Hepatocyte (in vitro differentiated cells): Measurements from ENCODE around the gene LAMA4. TPM values are rescaled to one million over a fixed set of nuclear protein-coding genes. Genes with fewer than 3 reads are reported as not detected.
A peak's percentile ranks its signal among the peaks of the same experiment; 100 is the strongest.

Experiments used
- DNase-seq: peaks from one replicate; pipeline ENCODE4 v3.0.0-alpha.2; 2016; ENCODE audit warnings: low spot score
- H2AFZ ChIP-seq: fragments of 200-600 bp; sonication (generic); 2 replicates; pipeline ENCODE4 v1.6.0; 2016; ENCODE audit warnings: antibody characterized with exemption, mild to moderate bottlenecking
- H3K27ac ChIP-seq: fragments of 200-600 bp; sonication (generic); 2 replicates; pipeline ENCODE4 v1.5.1; 2016; ENCODE audit warnings: mild to moderate bottlenecking
- H3K27me3 ChIP-seq: fragments of 200-600 bp; sonication (generic); 2 replicates; pipeline ENCODE4 v1.6.1; 2016
- H3K36me3 ChIP-seq: fragments of 200-600 bp; sonication (generic); replicated peaks from 2 replicates; pipeline ENCODE4 v1.5.1; 2016; ENCODE audit warnings: low read depth; ENCODE audit not compliant: insufficient read depth
- H3K4me1 ChIP-seq: fragments of 200-600 bp; sonication (generic); 2 replicates; pipeline ENCODE4 v1.5.1; 2016; ENCODE audit warnings: mild to moderate bottlenecking, moderate library complexity; ENCODE audit not compliant: insufficient read depth
- H3K4me2 ChIP-seq: fragments of 200-600 bp; sonication (generic); 2 replicates; pipeline ENCODE4 v1.6.0; 2016
- H3K4me3 ChIP-seq: fragments of 200-600 bp; sonication (generic); 2 replicates; pipeline ENCODE4 v1.5.1; 2016; ENCODE audit warnings: mild to moderate bottlenecking
- H3K79me2 ChIP-seq: fragments of 200-600 bp; sonication (generic); 2 replicates; pipeline ENCODE4 v1.6.0; 2017; ENCODE audit warnings: mild to moderate bottlenecking
- H3K9me2 ChIP-seq: fragments of 200-600 bp; sonication (generic); replicated peaks from 2 replicates; pipeline ENCODE4 v1.6.0; 2017; ENCODE audit warnings: mild to moderate bottlenecking; ENCODE audit not compliant: insufficient read depth
- H3K9me3 ChIP-seq: fragments of 200-600 bp; sonication (generic); 2 replicates; pipeline ENCODE4 v1.5.1; 2016; ENCODE audit warnings: low read depth, mild to moderate bottlenecking
- H4K20me1 ChIP-seq: fragments of 200-600 bp; sonication (generic); 2 replicates; pipeline ENCODE4 v1.6.0; 2016; ENCODE audit warnings: mild to moderate bottlenecking; ENCODE audit not compliant: insufficient read depth, poor library complexity, severe bottlenecking
- EZH2 ChIP-seq: fragments of 200-600 bp; sonication (generic); IDR thresholded peaks from 2 replicates; pipeline ENCODE4 v1.6.1; 2016; ENCODE audit warnings: antibody characterized with exemption, mild to moderate bottlenecking, borderline replicate concordance
- EZH2phosphoT487 ChIP-seq: fragments of 200-600 bp; sonication (generic); IDR thresholded peaks from one replicate; pipeline ENCODE4 v1.6.1; 2018; ENCODE audit warnings: antibody characterized with exemption, mild to moderate bottlenecking, low read depth, moderate library complexity; ENCODE audit not compliant: unreplicated experiment, severe bottlenecking
- WGBS: methylation state at CpG from one replicate; pipeline ENCODE4 v1.1.6; 2016; ENCODE audit warnings: low lambda C conversion rate; ENCODE audit errors: missing lambda C conversion rate; 5-methylcytosine and 5-hydroxymethylcytosine counted together
- polyA plus RNA-seq: library from polyadenylated mRNA; unstranded; fragments of >200 nt; fragmentation: Nextera tagmentation; extraction: Ambion mirVana; gene quantifications from 2 replicates; pipeline ENCODE4 v1.2.1, GENCODE V29; 2016
- total RNA-seq: library from RNA; depleted of rRNA; stranded (reverse); fragments of >200 nt; gene quantifications from 2 replicates; pipeline ENCODE4 v1.2.3, GENCODE V29; 2014
- TF ChIP-seq, protein P1 (sequence below): fragments of 200-600 bp; sonication (generic); IDR thresholded peaks from 2 replicates; pipeline ENCODE4 v1.5.1; 2016; ENCODE audit warnings: antibody characterized with exemption, mild to moderate bottlenecking; ENCODE audit not compliant: poor library complexity

The LAMA4 gene
- total and polyA plus RNA-seq, 2 experiments from 2014 or later, result 14.1 to 18.9 TPM

- H3K9me2 ChIP-seq, result no peaks in the 10 kb centered on the region
- peak overlapping the region; percentile 79 for H3K4me2 ChIP-seq
- H3K27ac ChIP-seq, result peak overlapping the region; percentile 68
- TF ChIP-seq EZH2 (no peak), EZH2phosphoT487 (no peak)
- TF ChIP-seq, protein P1, sequence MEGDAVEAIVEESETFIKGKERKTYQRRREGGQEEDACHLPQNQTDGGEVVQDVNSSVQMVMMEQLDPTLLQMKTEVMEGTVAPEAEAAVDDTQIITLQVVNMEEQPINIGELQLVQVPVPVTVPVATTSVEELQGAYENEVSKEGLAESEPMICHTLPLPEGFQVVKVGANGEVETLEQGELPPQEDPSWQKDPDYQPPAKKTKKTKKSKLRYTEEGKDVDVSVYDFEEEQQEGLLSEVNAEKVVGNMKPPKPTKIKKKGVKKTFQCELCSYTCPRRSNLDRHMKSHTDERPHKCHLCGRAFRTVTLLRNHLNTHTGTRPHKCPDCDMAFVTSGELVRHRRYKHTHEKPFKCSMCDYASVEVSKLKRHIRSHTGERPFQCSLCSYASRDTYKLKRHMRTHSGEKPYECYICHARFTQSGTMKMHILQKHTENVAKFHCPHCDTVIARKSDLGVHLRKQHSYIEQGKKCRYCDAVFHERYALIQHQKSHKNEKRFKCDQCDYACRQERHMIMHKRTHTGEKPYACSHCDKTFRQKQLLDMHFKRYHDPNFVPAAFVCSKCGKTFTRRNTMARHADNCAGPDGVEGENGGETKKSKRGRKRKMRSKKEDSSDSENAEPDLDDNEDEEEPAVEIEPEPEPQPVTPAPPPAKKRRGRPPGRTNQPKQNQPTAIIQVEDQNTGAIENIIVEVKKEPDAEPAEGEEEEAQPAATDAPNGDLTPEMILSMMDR, result no peak
- no peaks in the 10 kb centered on the region for H3K36me3 ChIP-seq
- peaks cover 4% of the 10 kb centered on the region for H3K79me2 ChIP-seq
- no peaks in the 10 kb centered on the region for H4K20me1 ChIP-seq
- H3K9me3 ChIP-seq, result no peaks in the 10 kb centered on the region
- H3K27me3 ChIP-seq, result no peaks in the 10 kb centered on the region
- no peak for DNase-seq
- 32% methylated on average over 7 of the region's 7 CpGs for WGBS
- H3K4me1 ChIP-seq, result no peaks in the 10 kb centered on the region
- H2AFZ ChIP-seq, result peak overlapping the region; percentile 86
- peak overlapping the region; percentile 14 for H3K4me3 ChIP-seq
Measured at GRCh38 chr6:112087916-112088315, 166.5 kb downstream of the LAMA4 start.

DNA sequence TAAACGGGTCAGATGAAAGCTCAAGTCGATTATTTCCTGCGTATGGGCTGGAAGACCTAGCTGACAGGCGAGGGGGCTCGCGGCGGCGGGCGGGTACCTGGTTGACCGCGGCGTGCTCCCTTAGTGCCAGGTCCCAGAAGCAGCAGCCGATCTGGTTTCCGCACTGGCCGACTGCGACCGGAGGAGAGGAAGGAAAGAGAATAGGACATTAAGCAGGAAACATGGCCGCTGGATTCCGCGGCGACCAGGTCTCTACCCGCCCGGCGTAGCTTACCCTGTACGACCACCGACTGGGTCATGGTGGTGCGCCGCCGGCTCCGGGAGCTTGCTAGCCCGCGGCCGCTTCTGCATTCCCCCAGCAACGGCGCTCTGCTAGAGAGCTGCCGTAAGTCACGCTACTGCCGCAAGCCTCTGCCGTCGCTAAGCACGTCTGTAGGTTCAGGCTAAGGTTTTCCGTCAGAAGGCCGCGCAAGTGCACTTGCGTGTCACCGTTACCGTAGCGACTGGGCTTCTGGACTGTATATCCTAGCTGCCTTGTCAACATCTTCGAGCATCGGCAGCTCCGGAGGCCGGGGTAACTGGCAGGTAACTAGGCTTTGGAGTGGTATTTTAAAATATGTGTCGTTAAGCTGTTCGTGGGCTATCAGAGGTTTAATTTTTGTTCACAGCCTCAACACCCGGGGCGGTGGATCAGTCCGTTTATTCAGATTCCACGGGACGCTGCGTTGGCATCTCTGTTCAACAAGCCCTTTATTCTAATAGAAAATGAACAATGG lies 167.0 kb downstream of the LAMA4 start, which contains the start of the genes FAM229B and TUBE1:
TSS of gene FAM229B (plus strand) at position 456 of the 776 bp plus-strand sequence. CDS start 11,693 bp downstream, outside the sequence.
TSS of gene TUBE1 (minus strand) at position 347 of the 776 bp plus-strand sequence. CDS start at position 299, 48 bp downstream.
- no peaks in the 10 kb centered on the region for H4K20me1 ChIP-seq
- H3K4me3 ChIP-seq, result peak within 1 kb of the TSS; percentile 73
- H3K27ac ChIP-seq, result peak within 1 kb of the TSS; percentile 68
- H3K36me3 ChIP-seq, result no peaks in the 10 kb centered on the region
- TF ChIP-seq, protein P1, result peak; percentile 5
- TF ChIP-seq EZH2 (no peak), EZH2phosphoT487 (no peak)
- peaks cover 4% of the 10 kb centered on the region for H3K79me2 ChIP-seq
- DNase-seq, result peak; percentile 97
- H3K9me3 ChIP-seq, result no peaks in the 10 kb centered on the region
- 1% methylated on average over 60 of the region's 60 CpGs for WGBS
- H3K27me3 ChIP-seq, result no peaks in the 10 kb centered on the region
- peak within 1 kb of the TSS; percentile 86 for H2AFZ ChIP-seq
- no peaks in the 10 kb centered on the region for H3K4me1 ChIP-seq
- H3K4me2 ChIP-seq, result peak within 1 kb of the TSS; percentile 79
- no peaks in the 10 kb centered on the region for H3K9me2 ChIP-seq

- TF ChIP-seq, protein P1, result peak; percentile 49
- TF ChIP-seq EZH2phosphoT487 (no peak), EZH2 (no peak)
- peak; percentile 46 for DNase-seq
- Histone ChIP-seq H3K4me1 (no peaks in the 10 kb centered on the region), H3K4me3 (peak overlapping the region; percentile 73), H3K9me3 (no peaks in the 10 kb centered on the region), H3K4me2 (peak overlapping the region; percentile 72), H4K20me1 (no peaks in the 10 kb centered on the region), H3K27ac (peak overlapping the region; percentile 66), H3K79me2 (peaks cover 4% of the 10 kb centered on the region), H3K36me3 (no peaks in the 10 kb centered on the region), H3K27me3 (no peaks in the 10 kb centered on the region), H2AFZ (peak overlapping the region; percentile 86), H3K9me2 (no peaks in the 10 kb centered on the region)
- 0% methylated on average over 8 of the region's 8 CpGs for WGBS
Measured at GRCh38 chr6:112086744-112087135, 167.6 kb downstream of the LAMA4 start.
